GM10248 (cell line): ENCODE data around the gene EFS.

Experiments
- CTCF ChIA-PET: fragments of 300-600 bp; sonication (Branson Sonifier 250); formaldehyde crosslinking; extraction: SDS; loops from one replicate; lab custom pipeline; 2021; ENCODE audit warnings: antibody characterized with exemption; lab: Yijun Ruan, JAX
- POLR2A ChIA-PET: fragments of 350-650 bp; sonication (Branson Sonifier 250); formaldehyde crosslinking; extraction: SDS; loops from one replicate; lab custom pipeline; 2020; ENCODE audit warnings: antibody characterized with exemption; lab: Yijun Ruan, JAX
- DNase-seq: peaks from one replicate; pipeline ENCODE4 v3.0.0; 2012; ENCODE audit errors: extremely low spot score
- TF ChIP-seq, protein P1 (sequence below): IDR thresholded peaks from 2 replicates; pipeline ENCODE4 v1.5.1; 2012; ENCODE audit warnings: mild to moderate bottlenecking, low read depth; ENCODE audit errors: extremely low read depth, missing control alignments, control extremely low read depth

The EFS gene

GRCh38 chr14:23409475-23409874 lies 44.5 kb upstream of the EFS start:
- ChIA-PET POLR2A (no interaction called here), CTCF (no interaction called here)
- TF ChIP-seq, protein P1, sequence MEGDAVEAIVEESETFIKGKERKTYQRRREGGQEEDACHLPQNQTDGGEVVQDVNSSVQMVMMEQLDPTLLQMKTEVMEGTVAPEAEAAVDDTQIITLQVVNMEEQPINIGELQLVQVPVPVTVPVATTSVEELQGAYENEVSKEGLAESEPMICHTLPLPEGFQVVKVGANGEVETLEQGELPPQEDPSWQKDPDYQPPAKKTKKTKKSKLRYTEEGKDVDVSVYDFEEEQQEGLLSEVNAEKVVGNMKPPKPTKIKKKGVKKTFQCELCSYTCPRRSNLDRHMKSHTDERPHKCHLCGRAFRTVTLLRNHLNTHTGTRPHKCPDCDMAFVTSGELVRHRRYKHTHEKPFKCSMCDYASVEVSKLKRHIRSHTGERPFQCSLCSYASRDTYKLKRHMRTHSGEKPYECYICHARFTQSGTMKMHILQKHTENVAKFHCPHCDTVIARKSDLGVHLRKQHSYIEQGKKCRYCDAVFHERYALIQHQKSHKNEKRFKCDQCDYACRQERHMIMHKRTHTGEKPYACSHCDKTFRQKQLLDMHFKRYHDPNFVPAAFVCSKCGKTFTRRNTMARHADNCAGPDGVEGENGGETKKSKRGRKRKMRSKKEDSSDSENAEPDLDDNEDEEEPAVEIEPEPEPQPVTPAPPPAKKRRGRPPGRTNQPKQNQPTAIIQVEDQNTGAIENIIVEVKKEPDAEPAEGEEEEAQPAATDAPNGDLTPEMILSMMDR = no peak
- peak; percentile 66 for DNase-seq

DNA sequence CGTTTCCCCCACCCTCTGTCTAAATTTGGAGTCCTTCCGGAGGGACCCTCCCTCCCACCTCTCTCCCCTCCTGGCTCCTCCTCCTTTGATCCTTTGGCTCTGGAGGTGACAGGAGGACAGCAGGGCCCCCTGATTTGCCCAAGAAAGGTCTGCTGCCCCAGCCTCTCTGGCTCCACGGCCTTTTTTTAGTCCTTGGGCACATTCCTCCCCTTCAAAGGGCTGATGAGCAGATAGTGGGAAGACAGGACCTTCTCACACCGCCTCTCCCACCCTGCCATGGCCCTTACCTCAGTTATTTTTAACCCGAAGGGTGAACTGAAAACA lies 43.3 kb upstream of the EFS start:
- TF ChIP-seq, protein P1 = no peak
- CTCF ChIA-PET = no interaction called here

DNA sequence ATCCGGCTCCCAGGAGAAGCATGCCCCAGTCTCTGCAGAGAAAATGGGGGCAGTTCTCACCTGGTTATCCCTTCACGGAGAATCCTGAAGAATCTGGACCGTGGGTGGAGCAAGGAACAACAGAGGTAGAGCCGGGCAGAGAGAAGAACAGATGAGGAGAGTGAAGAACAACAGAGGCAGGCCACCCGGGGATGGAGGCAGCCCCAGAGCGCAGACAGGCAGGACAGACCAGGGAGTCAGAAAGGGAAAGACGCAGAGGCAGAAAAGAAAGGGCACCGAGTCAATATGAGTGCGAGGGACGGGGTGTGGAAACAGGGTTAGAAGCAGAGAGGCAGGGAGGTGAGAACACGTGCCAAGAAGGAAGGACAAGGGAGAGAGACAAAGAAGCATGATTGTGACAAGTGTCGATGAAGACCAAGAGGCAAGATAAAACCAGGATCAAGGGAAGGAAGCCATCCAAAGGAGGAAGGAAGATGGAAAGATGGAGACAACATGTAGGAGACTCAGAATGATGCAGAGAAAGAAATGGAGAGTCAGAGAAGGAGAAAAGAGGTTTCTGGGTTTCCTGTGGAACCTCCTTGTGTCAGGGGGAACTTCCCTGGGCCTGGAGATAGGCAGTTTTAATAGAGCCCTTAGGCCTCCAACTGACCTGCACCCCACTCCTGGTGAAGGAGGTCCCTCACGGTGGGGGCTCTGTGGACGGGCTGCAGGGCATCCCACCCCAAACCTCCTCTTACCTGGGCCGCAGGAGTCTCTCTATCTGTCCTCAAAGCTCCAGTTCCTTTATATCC lies 42.7 kb upstream of the EFS start, which contains the start of gene MYH6:
MYH6 (minus strand) TSS at position 758 of the 791 bp plus-strand sequence. CDS start 1,050 bp downstream, outside the sequence.
- TF ChIP-seq, protein P1 = no peak
- CTCF ChIA-PET = no interaction called here
- no peak for DNase-seq
- POLR2A ChIA-PET = no interaction called here

More for the DNA sequence above, 43.3 kb upstream of the EFS start:
- DNase-seq = no peak
- POLR2A ChIA-PET = no interaction called here

GRCh38 chr14:23406725-23407355 lies 41.9 kb upstream of the EFS start:
- no peak for DNase-seq
- TF ChIP-seq, protein P1 = no peak
- POLR2A ChIA-PET = no interaction called here
- CTCF ChIA-PET = no interaction called here

GRCh38 chr14:23406244-23406643 lies 41.3 kb upstream of the EFS start:
- ChIA-PET CTCF (no interaction called here), POLR2A (no interaction called here)
- DNase-seq = no peak
- TF ChIP-seq, protein P1 = no peak

DNA sequence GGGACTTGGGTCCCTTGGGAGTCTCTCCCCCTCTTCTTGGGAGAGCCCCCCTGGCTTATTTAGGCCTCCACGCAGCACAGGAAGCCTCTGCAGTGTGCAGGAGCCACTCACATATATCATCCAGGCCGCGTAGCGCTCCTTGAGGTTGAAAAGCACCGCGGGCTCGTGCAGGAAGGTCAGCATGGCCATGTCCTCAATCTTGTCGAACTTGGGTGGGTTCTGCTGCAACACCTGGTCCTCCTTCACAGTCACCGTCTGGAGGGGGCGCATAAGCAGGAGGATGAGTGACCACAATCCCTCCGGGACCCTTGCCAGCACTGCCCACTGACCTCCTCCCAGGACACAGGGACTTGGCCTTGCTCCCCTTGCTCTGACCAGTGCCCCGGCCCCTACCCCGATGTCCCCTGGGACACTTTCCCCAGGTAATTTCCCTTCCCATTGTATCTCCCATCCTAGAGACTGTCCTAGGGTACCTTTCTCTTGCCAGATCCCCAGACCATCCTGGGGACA lies 40.6 kb upstream of the EFS start:
- POLR2A ChIA-PET = no interaction called here
- TF ChIP-seq, protein P1 = no peak
- no peak for DNase-seq
- CTCF ChIA-PET = no interaction called here
